WTC11 (cell line): ENCODE results near the gene RNF151. TPM values are rescaled to one million over a fixed set of nuclear protein-coding genes. Genes with fewer than 3 reads are reported as not detected.

Experiments used
- ARID4B ChIP-seq: sonication (generic); formaldehyde crosslinking; IDR thresholded peaks from 2 replicates; pipeline ENCODE4 v1.8.0; 2023; ENCODE audit warnings: missing genetic modification reagents, mild to moderate bottlenecking, borderline replicate concordance
- CBFB ChIP-seq: sonication (generic); formaldehyde crosslinking; IDR thresholded peaks from 2 replicates; pipeline ENCODE4 v1.8.1; 2022; ENCODE audit warnings: mild to moderate bottlenecking, low read depth, missing genetic modification reagents
- CREM ChIP-seq: sonication (generic); formaldehyde crosslinking; IDR thresholded peaks from 2 replicates; pipeline ENCODE4 v1.8.1; 2022; ENCODE audit warnings: mild to moderate bottlenecking, missing genetic modification reagents, moderate library complexity
- CTCF ChIP-seq: fragments of 200-600 bp; IDR thresholded peaks from 2 replicates; pipeline ENCODE4 v1.8.0; 2022; ENCODE audit warnings: antibody characterized with exemption
- ERG ChIP-seq: fragments of 250-450 bp; sonication (Bioruptor Pico); IDR thresholded peaks from 2 replicates; pipeline ENCODE4 v1.8.0; 2021; ENCODE audit warnings: mild to moderate bottlenecking
- FOXP1 ChIP-seq: sonication (generic); formaldehyde crosslinking; IDR thresholded peaks from 2 replicates; pipeline ENCODE4 v1.8.0; 2022; ENCODE audit warnings: missing genetic modification reagents, mild to moderate bottlenecking, moderate library complexity, borderline replicate concordance
- GABPB1 ChIP-seq: sonication (generic); formaldehyde crosslinking; IDR thresholded peaks from 2 replicates; pipeline ENCODE4 v1.8.1; 2023; ENCODE audit warnings: mild to moderate bottlenecking, missing genetic modification reagents
- GRHL2 ChIP-seq: fragments of 250-450 bp; sonication (Bioruptor Pico); IDR thresholded peaks from 2 replicates; pipeline ENCODE4 v1.8.0; 2022; ENCODE audit warnings: mild to moderate bottlenecking, moderate library complexity; ENCODE audit not compliant: insufficient replicate concordance, severe bottlenecking
- HMGA2 ChIP-seq: fragments of 250-450 bp; sonication (Bioruptor Pico); IDR thresholded peaks from 2 replicates; pipeline ENCODE4 v1.4.0; 2021; ENCODE audit warnings: mild to moderate bottlenecking, moderate library complexity
- HMGXB4 ChIP-seq: sonication (generic); formaldehyde crosslinking; IDR thresholded peaks from 2 replicates; pipeline ENCODE4 v1.8.1; 2023; ENCODE audit warnings: mild to moderate bottlenecking, moderate library complexity, missing genetic modification reagents
- IRF1 ChIP-seq: sonication (generic); formaldehyde crosslinking; IDR thresholded peaks from 2 replicates; pipeline ENCODE4 v1.8.0; 2023; ENCODE audit warnings: missing genetic modification reagents
- KAT7 ChIP-seq: sonication (generic); formaldehyde crosslinking; IDR thresholded peaks from 2 replicates; pipeline ENCODE4 v1.8.1; 2023; ENCODE audit warnings: missing genetic modification reagents, mild to moderate bottlenecking, borderline replicate concordance
- NFATC4 ChIP-seq: fragments of 250-450 bp; sonication (Bioruptor Pico); IDR thresholded peaks from 2 replicates; pipeline ENCODE4 v1.9.0; 2021; ENCODE audit warnings: mild to moderate bottlenecking
- NR3C1 ChIP-seq: sonication (generic); formaldehyde crosslinking; conservative IDR thresholded peaks from 2 replicates; pipeline ENCODE4 v1.8.1; 2023; ENCODE audit warnings: low read depth, mild to moderate bottlenecking, missing genetic modification reagents
- PREB ChIP-seq: sonication (generic); formaldehyde crosslinking; IDR thresholded peaks from 2 replicates; pipeline ENCODE4 v1.8.1; 2022; ENCODE audit warnings: mild to moderate bottlenecking, missing genetic modification reagents, moderate library complexity, borderline replicate concordance
- TEAD1 ChIP-seq: sonication (generic); formaldehyde crosslinking; IDR thresholded peaks from 2 replicates; pipeline ENCODE4 v1.8.0; 2022; ENCODE audit warnings: mild to moderate bottlenecking, missing genetic modification reagents
- USF2 ChIP-seq: sonication (generic); formaldehyde crosslinking; IDR thresholded peaks from 2 replicates; pipeline ENCODE4 v1.8.1; 2023; ENCODE audit warnings: mild to moderate bottlenecking, missing genetic modification reagents, moderate library complexity
- ZMAT4 ChIP-seq: fragments of 250-450 bp; sonication (Bioruptor Pico); IDR thresholded peaks from 2 replicates; pipeline ENCODE4 v1.9.0; 2021; ENCODE audit warnings: mild to moderate bottlenecking
- ZNF263 ChIP-seq: sonication (generic); formaldehyde crosslinking; IDR thresholded peaks from 2 replicates; pipeline ENCODE4 v1.8.1; 2022; ENCODE audit warnings: low read depth, mild to moderate bottlenecking, moderate library complexity, missing genetic modification reagents
- ZNF317 ChIP-seq: sonication (generic); formaldehyde crosslinking; IDR thresholded peaks from 2 replicates; pipeline ENCODE4 v1.8.1; 2023; ENCODE audit warnings: low read depth, mild to moderate bottlenecking, moderate library complexity, missing genetic modification reagents, borderline replicate concordance
- ZNF423 ChIP-seq: fragments of 250-450 bp; sonication (Bioruptor Pico); IDR thresholded peaks from 2 replicates; pipeline ENCODE4 v2.1.2; 2022; ENCODE audit warnings: mild to moderate bottlenecking, moderate library complexity
- ZSCAN18 ChIP-seq: fragments of 250-450 bp; sonication (Bioruptor Pico); IDR thresholded peaks from 2 replicates; pipeline ENCODE4 v2.1.2; 2022; ENCODE audit warnings: mild to moderate bottlenecking, moderate library complexity
- total RNA-seq: library from RNA; stranded (reverse); gene quantifications from 3 replicates; pipeline ENCODE4 v1.2.3, GENCODE V29; 2021

RNF151 gene
- total RNA-seq, 1 experiment from 2014 or later = 0.31 TPM

GRCh38 chr16:1942810-1943726 lies 23.6 kb upstream of the RNF151 start, which contains the start of gene MSRB1 (continued):
- TF ChIP-seq ZNF317 (CRISPR knock-in tag) (no peak), NFATC4 (CRISPR knock-in tag) (no peak), ZSCAN18 (CRISPR knock-in tag) (no peak), KAT7 (CRISPR knock-in tag) (no peak), CBFB (CRISPR knock-in tag) (no peak), USF2 (CRISPR knock-in tag) (no peak; the same call in 1 of the 2 replicates), NR3C1 (CRISPR knock-in tag) (no peak), CREM (CRISPR knock-in tag) (0 out of 2 replicates have a peak, but pooled peaks have one; percentile 38), ZNF263 (CRISPR knock-in tag) (no peak), TEAD1 (peak; percentile 59), FOXP1 (CRISPR knock-in tag) (no peak; the same call in 1 of the 2 replicates), HMGXB4 (CRISPR knock-in tag) (no peak), IRF1 (peak; percentile 23; the same call in 1 of the 2 replicates), GRHL2 (no peak), ERG (CRISPR knock-in tag) (no peak), ZNF423 (CRISPR knock-in tag) (no peak), GABPB1 (CRISPR knock-in tag) (0 out of 2 replicates have a peak, but pooled peaks have one; percentile 12), ARID4B (CRISPR knock-in tag) (peak; percentile 34; the same call in 1 of the 2 replicates), ZMAT4 (CRISPR knock-in tag) (no peak), PREB (CRISPR knock-in tag) (no peak), HMGA2 (CRISPR knock-in tag) (no peak), CTCF (no peak)
